ENCODE results near the gene ATG9B. TPM values are rescaled to one million over a fixed set of nuclear protein-coding genes. Genes with fewer than 3 reads are reported as not detected.

ATG9B gene
- total RNA-seq, 1 experiment from 2014 or later = 2.1 TPM

GRCh38 chr7:151016942-151017341, 7.4 kb downstream of the ATG9B start (continued):
- no peak for TF ChIP-seq ZBTB33 (IDR thresholded peaks at IDR 0.05; ENCODE audit: extremely low read depth, insufficient replicate concordance, low read length)
- no peak for TF ChIP-seq CEBPB (IDR thresholded peaks at IDR 0.05; ENCODE audit: low read depth)
- no peak for TF ChIP-seq TCF7L2 (IDR thresholded peaks at IDR 0.05; ENCODE audit: borderline replicate concordance, extremely low read depth, insufficient read depth, insufficient read length)
- no peak for TF ChIP-seq SP1 (IDR thresholded peaks at IDR 0.05; ENCODE audit: low read depth)
- TF ChIP-seq EZH2phosphoT487 (IDR thresholded peaks at IDR 0.05; ENCODE audit: borderline replicate concordance) = no peak
- no peak for TF ChIP-seq SRF (IDR thresholded peaks at IDR 0.05; ENCODE audit: low read depth)
- TF ChIP-seq EZH2 (IDR thresholded peaks at IDR 0.05) = no peak

- POLR2A ChIA-PET = no interaction called here
- Histone ChIP-seq H4K20me1 (ENCODE audit: insufficient read depth) (no peaks in the 10 kb centered on the region), H3K4me3 (replicated peaks in 1 of 2; ENCODE audit: low read depth in 1 of 2, low read length in 2 of 2) (no peak overlapping the region), H3K4me1 (ENCODE audit: control insufficient read depth in 1 of 2, insufficient read depth in 2 of 2, low read length in 2 of 2) (peaks cover 0 to 38% of the 10 kb centered on the region in 2 experiments; a peak in 2 of 4 replicates), H3K9me3 (ENCODE audit: control insufficient read depth in 1 of 2, insufficient read depth in 1 of 2, low read depth in 1 of 2, low read length in 2 of 2) (no peaks in the 10 kb centered on the region), H3K27ac (ENCODE audit: low read depth, low read length) (no peak overlapping the region), H2AFZ (ENCODE audit: low read depth, low read length, poor library complexity, severe bottlenecking) (no peak overlapping the region), H3K9ac (ENCODE audit: low read length) (no peak overlapping the region), H3K79me2 (ENCODE audit: insufficient read depth, low read length) (no peaks in the 10 kb centered on the region), H3K36me3 (ENCODE audit: control insufficient read depth in 1 of 2, insufficient read depth in 2 of 2, low read length in 2 of 2) (no peaks in the 10 kb centered on the region), H3K27me3 (ENCODE audit: insufficient read depth, low read length) (no peaks in the 10 kb centered on the region), H3K4me2 (ENCODE audit: low read length) (no peak overlapping the region), H3K9me2 (ENCODE audit: insufficient read depth) (no peaks in the 10 kb centered on the region)
- no TSS peak for BruUV-seq (replicated peaks)
- CTCF ChIA-PET = interaction anchor here (1.0 kb wide), 3 partner anchors 8 to 52 kb away, joined by 3 to 7 read pairs (median 3); partner anchors contain the start of gene ABCB8
- RAD21 ChIA-PET (ENCODE audit: low non-redundant PET in 1 of 2, low total read pairs in 2 of 2, uncharacterized antibody in 2 of 2, unreplicated experiment in 2 of 2) = no interaction called here
- TF ChIP-seq POLR2AphosphoS5 (IDR thresholded peaks at IDR 0.05; ENCODE audit: low read depth, low read length) (0 out of 2 replicates have a peak, but pooled peaks have one; percentile 3), EGR1 (IDR thresholded peaks at IDR 0.05; ENCODE audit: low read depth) (no peak), CTCF (IDR thresholded peaks at IDR 0.05 in 2 of 3, conservative IDR thresholded peaks at IDR 0.05 in 1 of 3; ENCODE audit: borderline replicate concordance in 1 of 3, insufficient read depth in 1 of 3, low read depth in 2 of 3, low read length in 2 of 3) (no peak), CBX3 (IDR thresholded peaks at IDR 0.05; ENCODE audit: low read depth) (no peak), MAX (IDR thresholded peaks at IDR 0.05) (no peak), SIN3A (IDR thresholded peaks at IDR 0.05; ENCODE audit: low read depth) (no peak), REST (IDR thresholded peaks at IDR 0.05; ENCODE audit: low read depth) (no peak), EZH2 (IDR thresholded peaks at IDR 0.05) (no peak)
- intact Hi-C loops (cut with micrococcal nuclease) = loop anchor here (5.0 to 10.0 kb wide), 2 partner anchors 119 to 242 kb away; no protein-coding TSS in a partner anchor
- ATAC-seq (no peak), DNase-seq (ENCODE audit: low read depth, low spot score) (no peak)
These were observed 7.8 kb downstream of the ATG9B start for GRCh38 chr7:151016505-151016904.
